Measurements from ENCODE around the gene PPP1R26. TPM values are rescaled to one million over a fixed set of nuclear protein-coding genes. Genes with fewer than 3 reads are reported as not detected.
"Not testable (repeated sequence)": the region's sequence is repeated elsewhere in the genome, so short reads cannot be mapped to it uniquely, and the experiment has no call there.

Gene PPP1R26, protein sequence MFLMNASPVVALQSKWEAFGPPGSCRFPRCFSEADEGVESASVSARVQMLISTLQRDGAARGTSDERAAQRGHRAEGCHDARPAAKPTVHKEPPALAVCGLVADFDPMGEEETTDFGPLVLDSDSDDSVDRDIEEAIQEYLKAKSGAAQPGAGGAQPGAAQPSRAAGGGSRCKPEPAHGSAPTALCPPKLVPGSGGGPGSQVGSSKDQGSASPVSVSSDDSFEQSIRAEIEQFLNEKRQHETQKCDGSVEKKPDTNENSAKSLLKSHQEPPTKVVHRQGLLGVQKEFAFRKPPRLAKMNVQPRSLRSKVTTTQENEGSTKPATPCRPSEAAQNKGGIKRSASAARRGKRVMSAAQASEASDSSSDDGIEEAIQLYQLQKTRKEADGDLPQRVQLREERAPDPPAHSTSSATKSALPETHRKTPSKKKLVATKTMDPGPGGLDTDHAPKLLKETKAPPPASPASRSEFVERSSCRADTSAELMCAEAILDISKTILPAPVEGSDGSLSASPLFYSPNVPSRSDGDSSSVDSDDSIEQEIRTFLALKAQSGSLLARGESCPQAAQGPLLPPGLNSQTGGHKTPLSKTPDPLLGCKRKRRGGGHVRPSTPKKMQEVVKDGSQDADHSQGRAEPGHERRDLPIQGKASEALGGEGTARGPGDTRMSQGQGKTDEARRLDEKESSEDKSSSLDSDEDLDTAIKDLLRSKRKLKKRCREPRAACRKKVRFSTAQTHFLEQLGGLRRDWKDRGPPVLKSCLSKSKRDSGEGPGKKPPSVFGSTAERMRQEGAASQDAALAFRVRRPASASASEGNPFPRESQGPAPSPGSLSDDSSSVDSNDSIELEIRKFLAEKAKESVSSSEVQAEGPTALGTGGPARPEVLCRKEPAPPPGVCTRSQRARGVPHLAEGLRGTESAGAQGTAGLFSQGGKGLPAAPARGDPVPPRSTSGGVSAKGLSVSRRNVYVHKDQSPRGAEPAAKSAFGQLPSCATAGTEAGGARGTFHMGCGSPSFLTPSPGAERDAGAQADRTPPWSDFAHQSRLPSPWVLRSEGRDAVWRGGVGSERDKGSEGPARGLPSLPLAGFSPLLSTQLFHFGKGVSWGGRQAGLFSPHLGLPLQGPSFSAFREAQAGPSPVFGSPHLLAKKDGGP (N-terminal part only)
- total RNA-seq: 35.5 TPM

DNA sequence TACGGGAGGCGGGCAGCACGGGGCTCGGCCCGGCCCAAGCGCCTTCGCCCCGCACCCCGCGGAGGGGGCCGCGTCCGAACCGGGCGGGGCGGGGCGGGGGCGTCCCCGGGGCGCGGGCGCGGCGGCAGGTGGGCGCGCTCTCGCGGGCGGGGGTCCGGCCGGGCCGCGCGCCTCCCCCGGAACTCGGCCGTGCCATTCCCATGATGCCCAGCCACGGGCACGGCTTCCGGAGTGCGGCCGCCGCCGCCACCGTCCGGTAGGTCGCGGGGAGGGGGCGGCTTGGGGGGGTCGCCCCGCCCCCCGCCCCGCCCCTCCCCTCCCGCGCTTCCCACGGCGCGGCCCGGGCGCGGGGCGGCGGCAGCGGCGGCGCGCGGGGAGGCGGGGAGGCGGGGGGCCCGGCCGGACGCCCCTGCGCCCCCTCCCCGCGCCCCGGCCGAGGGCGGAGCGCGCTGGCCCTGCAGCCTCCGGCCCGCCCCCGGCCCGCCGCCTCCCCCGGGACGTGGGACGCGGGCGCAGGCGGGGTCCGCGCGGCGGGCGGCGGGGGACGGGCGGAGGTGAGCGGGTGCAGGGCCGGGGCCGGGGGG is at the start of gene PPP1R26:
TSS of gene PPP1R26 (plus strand) at position 314 of the 584 bp plus-strand sequence. CDS start 4,729 bp downstream, outside the sequence.
- FAIRE-seq (no peak), DNase-seq (ENCODE audit: low spot score in 2 of 2) (peak; percentile 63 to 75)

DNA sequence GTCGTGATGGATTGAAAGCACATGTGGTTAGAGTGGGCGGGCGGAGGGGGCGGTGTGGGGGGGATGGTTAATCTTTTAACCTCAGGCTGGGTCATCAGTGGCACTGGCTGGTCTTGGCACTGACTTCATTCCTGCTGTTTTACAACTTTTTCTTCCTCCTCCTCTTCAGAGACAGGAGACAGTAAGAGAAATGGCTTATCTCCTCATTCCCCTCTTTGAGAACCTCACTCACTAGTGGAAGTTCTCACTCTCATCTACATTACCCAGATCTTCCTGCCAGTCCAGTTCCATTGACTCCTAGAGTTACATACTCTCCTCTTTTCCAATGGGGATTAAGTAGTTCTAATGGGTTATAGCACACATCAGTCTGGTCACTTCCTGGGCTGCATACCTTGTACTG is 42.3 kb upstream of the PPP1R26 start:
- FAIRE-seq (no peak), DNase-seq (ENCODE audit: low spot score in 2 of 2) (no peak)

DNA sequence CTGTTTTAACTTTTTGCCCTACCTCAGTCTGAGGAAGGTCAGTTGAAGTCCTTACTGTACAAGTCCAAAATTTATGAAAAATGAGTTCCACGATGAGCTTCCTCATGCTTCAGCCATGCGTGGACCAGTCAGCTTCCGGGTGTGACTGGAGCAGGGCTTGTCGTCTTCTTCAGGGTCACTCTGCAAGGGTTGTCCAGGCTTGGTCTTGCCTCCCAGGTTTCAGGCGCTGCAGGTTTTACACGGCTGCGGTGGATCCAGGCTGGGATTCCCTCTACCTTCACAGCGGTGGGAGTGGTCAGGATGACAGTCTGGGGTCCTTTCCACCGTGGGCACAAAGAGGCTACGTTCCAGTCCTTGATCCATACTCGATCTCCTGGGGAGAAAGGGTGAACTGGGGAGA is 41.9 kb upstream of the PPP1R26 start:
- DNase-seq (ENCODE audit: low spot score in 2 of 2): not testable (repeated sequence)

DNA sequence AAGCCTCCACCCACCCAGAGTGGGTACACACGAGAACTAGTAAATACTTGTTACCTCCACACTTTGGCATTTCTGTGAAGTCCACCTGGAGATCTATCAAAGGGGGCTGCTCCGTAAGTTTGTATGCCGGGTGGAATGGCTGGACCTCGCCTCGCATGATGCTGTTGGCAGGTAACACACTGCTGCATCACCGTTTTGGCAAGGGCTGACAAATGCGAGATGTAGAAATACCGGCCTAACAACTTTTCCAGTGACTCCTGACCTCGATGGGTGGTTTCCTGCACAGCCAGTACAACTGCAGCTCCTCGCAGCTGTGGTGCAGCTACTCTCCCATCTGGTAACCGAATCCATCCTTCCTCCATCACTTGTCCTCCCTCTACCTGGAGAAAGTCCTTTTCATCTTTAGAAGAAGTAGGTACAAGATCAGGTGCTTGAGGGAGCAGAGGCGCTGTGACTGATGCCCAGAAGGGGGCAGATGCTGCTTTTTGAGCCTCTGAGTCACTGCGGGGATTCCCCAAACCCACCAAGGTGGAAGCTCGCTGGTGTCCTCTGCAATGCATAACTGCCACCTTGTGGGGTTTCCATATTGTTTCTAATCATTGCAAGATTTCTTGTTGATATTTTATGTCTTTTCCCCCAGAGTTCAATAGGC is 40.9 kb upstream of the PPP1R26 start:
- FAIRE-seq; DNase-seq (ENCODE audit: low spot score in 2 of 2): not testable (repeated sequence)

More for the DNA sequence above, 41.9 kb upstream of the PPP1R26 start:
- not testable (repeated sequence) for FAIRE-seq

DNA sequence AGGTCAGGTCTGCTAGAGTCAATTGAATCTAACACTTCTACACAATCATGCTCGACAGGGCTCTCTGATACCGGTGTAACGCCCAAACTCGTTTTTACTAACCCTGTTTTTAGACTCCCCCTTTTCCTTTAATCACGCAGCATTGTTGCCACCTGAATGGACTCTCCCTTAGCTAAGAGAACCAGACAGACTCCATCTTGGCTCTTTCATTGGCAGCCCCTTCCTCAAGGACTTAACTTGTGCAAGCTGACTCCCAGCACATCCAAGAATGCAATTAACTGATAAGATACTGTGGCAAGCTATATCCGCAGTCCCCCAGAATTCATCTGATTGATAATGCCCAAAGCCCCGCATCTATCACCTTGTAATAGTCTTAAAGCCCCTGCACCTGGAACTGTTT is 40.1 kb upstream of the PPP1R26 start:
- not testable (repeated sequence) for FAIRE-seq; DNase-seq (ENCODE audit: low spot score in 2 of 2)

DNA sequence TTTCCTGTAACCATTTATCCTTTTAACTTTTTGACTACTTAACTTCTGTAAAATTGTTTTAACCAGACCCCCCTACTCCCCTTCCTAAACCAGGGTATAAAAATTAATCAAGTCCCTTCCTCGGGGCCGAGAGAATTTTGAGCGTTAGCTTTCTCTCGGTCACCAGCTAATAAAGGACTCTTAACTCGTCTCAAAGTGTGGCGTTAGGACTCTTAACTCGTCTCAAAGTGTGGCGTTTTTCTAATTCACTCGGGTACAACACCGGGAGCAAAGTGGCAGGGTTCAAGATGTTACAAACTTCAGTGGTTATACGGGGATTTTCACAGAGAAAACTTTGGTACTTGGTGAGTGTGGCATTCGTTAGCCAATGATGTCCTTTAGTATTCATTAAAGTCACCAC is 39.7 kb upstream of the PPP1R26 start:
- FAIRE-seq: no peak

DNA sequence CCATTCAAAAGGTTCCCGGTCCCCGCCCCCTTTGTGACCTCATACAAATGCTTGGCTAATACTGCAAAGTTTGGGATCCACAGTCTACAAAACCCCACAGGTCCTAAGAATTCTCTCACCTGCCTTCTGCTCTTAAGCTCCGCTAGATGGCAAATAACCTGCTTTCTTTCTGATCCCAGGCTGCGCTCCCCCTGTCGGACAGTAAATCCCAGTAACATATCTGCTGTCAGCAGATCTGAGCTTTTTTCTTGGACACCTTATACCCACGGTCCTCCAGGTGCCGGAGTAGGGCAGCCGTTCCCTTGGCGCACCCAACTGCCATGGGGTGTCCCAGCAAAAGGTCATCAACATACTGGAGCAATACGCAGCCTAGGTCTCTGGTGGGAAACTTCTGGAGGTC is 39.0 kb upstream of the PPP1R26 start:
- FAIRE-seq (no peak), DNase-seq (ENCODE audit: low spot score in 2 of 2) (no peak)

More for the DNA sequence above, 39.7 kb upstream of the PPP1R26 start:
- DNase-seq (ENCODE audit: low spot score in 2 of 2): no peak

DNA sequence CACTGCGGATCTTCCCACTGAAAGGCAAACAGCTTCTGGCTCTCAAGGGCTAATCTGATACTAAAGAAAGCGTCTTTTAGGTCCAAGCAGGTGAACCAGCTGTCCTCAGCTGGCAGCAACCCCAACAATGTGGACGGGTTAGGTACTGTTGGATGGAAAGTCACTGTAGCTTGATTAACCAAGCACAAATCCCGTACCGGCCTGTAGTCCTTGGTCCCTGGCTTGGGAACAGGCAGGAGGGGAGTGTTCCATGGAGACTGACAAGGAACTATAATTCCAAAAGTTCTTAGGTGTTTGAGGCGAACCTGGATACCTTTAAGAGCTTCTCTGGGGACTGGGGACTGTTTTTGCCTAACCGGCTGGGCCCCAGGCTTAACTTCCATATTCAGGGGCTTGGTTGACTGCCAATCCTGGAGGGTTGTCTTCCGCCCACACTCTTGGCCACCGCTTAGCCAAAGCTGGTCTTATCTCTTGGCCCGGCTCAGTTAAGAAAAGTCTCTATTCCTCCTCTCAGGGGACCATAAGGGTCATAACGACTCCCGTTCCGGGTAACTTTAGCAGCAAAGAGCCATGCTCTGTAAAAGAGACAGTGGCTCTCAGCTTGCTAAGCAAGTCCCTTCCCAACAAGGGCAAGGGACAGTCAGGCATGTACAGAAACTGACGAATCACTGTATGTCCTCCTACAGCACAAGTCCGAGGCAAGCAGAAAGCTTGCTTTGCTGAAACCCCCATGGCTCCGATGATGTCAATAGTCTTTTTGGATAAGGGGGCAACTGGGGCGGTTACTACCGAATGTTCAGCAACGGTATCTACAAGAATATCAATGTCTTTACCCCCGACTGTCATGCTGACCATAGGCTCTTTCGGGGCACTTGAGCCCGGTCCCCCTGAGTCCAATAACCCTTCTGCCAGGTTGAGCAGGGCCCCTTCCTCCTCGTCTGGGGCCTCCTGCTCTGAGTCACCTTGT is 38.2 kb upstream of the PPP1R26 start:
- not testable (repeated sequence) for FAIRE-seq; DNase-seq (ENCODE audit: low spot score in 2 of 2)

DNA sequence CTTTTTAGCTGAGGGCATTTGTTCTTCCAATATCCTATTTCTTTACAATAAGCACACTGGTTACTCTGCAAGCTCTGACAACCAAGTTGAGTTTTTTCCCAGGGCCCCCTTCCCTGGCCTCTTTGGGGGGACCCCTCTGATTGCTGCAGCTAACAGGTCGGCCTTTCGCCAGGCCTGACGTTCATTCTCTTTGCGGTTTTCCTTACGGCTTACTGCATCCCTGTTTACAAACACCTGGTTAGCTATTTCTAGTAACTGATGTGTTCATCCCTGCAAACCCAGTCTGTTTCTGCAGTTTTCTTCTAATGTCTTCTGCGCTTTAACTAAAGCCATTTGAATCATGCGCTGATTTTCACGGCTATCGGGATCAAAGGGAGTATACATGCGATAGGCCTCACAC is 37.5 kb upstream of the PPP1R26 start:
- FAIRE-seq (no peak), DNase-seq (ENCODE audit: low spot score in 2 of 2) (no peak)

DNA sequence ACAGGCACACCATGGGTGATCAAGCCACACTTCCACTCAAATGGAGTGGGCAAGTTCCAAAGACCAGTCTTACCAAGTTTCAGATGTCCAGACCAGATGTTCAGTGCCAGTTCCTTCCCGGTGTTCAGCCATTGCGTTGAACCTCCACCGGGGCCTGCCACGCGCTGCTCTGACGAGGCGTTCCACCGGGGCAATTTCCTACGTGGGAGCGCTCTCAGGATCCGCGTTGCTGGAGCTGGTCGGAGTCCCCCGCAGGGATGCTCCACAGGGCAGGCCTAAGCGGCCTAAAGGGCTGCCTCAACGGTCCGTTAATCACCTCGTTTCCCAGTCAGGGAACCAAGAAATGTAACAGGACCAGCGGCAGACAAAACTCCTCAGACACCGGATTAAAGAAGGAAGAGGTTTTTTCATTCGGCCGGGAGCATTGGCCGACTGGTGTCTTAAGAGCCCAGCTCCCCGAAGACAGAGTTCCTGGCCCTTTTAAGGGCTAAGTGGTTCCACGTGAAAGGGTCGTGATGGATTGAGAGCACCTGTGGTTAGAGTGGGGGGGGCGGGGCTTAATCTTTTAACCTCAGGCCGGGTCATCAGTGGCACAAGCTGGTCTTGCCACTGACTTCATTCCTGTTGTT is 35.7 kb upstream of the PPP1R26 start:
- FAIRE-seq (no peak), DNase-seq (ENCODE audit: low spot score in 2 of 2) (no peak)

DNA sequence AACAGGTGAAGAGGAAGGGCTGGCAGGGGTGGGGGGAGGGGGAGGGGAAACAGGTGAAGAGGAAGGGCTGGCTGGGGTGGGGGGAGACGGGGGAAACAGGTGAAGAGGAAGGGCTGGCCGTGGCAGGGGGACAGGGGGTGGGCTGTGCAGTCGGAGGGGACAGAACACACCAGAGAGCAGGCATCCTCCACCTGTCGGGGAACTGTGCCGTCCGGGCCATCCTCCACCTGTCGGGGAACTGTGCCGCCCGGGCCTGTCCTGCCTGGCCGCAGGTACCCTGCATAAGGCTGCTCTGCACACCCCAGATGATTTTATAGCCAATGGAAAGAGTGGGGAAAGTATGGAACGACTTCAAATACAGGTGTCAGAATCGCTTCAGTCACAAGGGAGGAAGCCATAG is 32.5 kb upstream of the PPP1R26 start:
- FAIRE-seq (no peak), DNase-seq (ENCODE audit: low spot score in 2 of 2) (no peak)

DNA sequence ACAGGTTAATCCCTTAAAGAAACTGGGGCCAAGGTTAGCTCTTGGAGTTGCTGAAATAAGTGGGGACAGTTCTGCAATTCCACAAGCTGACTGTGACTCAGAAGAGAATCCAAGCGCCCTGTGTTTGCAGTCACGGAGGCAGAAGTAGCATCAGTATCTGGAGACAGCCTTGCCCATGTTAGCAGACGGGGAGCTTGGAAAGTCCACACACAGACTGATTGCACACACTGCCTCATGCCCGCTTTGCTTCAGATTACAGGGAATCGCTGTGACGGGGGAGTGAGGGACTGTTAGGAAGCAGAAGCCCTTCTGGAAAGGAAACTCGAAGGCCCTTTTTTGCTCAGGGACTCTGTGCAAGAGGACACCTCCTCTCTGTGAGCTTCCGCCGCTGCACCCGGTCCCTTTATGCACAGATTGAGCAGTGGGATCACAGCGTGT is 30.9 kb upstream of the PPP1R26 start:
- no peak for FAIRE-seq

DNA sequence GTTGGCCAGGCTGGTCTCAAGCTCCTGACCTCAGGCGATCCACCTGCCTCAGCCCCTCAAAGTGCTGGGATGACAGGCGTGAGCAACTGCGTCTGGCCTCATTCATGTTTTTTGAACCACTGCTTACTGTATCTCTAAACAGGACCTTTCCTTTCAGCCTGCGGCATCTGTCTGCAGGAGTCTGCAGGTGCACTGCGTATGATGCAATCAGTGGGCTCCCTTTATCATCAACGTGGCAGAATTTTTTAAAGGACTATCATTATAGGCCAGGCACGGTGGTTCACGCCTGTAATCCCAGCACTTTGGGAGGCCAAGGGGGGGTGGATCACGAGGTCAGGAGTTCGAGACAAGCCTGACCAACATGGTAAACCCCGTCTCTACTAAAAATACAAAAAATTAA is 30.1 kb upstream of the PPP1R26 start:
- DNase-seq (ENCODE audit: low spot score in 2 of 2); FAIRE-seq: not testable (repeated sequence)

More for the DNA sequence above, 30.9 kb upstream of the PPP1R26 start:
- DNase-seq (ENCODE audit: low spot score in 2 of 2): no peak

DNA sequence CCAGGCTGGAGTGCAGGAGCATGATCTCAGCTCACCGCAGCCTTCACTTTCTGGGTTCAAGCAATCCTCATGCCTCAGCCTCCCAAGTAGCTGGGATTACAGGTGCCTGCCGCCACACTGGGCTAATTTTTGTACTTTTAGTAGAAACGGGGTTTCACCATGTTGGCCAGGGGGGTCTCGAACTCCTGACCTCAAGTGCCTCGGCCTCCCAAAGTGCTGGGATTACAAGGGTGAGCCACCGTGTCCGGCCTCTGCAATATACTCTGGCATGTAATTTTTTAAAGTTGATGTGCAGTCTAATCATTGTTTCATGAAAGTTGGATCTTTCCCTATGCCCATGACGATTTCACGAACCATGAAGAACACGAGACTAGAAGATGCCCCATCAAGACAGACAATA is 28.6 kb upstream of the PPP1R26 start:
- no peak for DNase-seq (ENCODE audit: low spot score in 2 of 2)
- no peak for FAIRE-seq

DNA sequence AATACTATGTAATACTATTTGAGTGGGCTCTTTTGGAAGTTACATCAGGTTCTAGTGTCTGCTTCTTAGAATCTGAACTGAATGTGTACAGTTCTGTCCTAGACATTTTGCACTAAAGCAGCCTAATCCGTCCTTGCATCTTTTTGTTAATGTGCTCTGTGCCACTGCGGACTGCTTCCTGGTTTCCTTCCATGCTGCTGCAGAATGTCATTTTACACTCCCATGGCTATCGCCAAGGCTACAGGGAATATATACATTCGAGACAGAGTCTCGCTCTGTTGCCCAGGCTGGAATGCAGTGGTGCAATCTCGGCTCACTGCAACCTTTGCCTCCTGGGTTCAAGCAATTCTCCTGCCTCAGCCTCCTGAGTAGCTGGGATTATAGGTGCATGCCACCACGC is 27.7 kb upstream of the PPP1R26 start:
- not testable (repeated sequence) for FAIRE-seq; DNase-seq (ENCODE audit: low spot score in 2 of 2)

DNA sequence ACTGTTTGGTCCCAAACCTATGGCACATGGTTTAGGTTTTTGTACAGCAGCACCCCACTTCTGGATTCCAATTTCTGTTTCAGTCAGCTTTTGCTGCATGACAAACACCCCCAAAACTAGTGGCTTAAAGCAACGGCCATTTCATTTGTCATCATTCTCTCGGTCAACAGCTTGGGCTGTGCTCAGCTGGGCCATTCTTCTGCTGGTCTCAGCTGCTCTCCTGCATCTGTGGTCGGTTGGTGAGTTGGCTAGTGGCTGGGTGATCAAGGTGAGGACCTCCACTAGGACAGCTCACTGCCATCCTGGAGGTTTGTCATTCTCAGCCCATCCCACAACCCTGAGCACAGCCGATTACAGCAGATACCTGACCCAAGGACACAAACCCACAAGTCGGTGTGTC is 24.8 kb upstream of the PPP1R26 start:
- no peak for DNase-seq (ENCODE audit: low spot score in 2 of 2)
- FAIRE-seq: no peak

DNA sequence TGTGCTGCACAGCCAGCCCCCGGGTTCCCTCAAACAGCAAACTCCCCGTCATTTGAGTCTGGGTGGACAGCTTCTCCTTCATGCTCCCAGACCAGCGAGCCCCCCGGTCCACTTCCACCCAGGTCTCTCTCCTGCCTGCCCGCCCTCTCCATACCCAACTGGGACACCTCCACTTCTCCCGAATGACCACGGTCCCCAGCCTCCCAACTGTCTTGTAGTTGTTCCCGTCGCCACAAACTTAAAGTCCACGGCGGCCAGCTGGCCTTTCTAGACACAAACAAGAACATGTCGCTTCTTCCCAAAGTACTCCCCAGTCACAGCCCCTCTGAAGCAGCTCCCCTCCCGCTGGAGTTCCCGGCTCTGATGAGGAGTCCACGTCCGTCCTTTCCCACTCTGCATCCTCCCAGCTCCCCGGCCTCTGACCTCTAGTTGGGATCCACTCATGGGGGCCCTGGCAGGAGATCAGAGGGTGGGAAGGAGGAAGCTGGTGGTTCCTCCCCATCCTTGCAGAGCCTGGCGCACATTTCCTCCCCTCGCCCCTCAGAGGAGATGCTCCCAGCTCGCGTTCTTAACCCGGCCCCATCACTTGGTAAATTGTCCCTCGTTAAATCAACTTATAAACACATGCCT is 24.1 kb upstream of the PPP1R26 start:
- DNase-seq (ENCODE audit: low spot score in 2 of 2) (no peak), FAIRE-seq (no peak)

Data from frontal cortex (tissue), 4 donors.